ENCODE data around the gene ACOT9.
"Not testable (repeated sequence)": the region's sequence is repeated elsewhere in the genome, so short reads cannot be mapped to it uniquely, and the experiment has no call there.

The ACOT9 gene

DNA sequence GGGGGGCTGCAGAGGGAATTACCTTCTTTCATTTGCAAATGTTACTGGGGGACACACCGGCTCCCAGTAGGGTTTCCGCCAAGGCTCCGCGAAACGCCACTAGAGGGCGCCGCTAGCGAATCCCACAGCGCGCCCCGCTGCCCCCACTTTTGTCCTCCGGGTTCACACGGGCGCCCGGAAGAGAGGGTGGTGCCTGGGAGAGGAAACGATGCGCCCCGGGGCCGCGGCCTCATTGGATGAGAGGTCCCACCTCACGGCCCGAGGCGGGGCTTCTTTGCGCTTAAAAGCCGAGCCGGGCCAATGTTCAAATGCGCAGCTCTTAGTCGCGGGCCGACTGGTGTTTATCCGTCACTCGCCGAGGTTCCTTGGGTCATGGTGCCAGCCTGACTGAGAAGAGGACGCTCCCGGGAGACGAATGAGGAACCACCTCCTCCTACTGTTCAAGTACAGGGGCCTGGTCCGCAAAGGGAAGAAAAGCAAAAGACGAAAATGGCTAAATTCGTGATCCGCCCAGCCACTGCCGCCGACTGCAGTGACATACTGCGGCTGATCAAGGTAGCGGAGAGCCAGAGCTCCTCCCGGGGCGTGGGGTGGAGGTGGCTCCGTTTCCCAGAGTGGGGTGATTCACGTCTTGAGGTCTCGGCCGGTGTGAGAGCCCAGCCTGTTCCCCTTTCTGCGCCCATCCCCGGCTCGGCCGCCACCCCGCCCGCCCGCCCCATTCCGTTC is 40.0 kb upstream of the ACOT9 start, which contains the start of gene SAT1:
Gene SAT1 (plus strand): TSS at position 311 of the 726 bp plus-strand sequence. CDS start 179 bp downstream, at position 490.
- peak within 1 kb of the TSS; percentile 59 for H3K9ac ChIP-seq (ENCODE audit: low read length)
- peak within 1 kb of the TSS; percentile 70 for H3K27ac ChIP-seq (ENCODE audit: low read depth, low read length)
- H3K27me3 ChIP-seq (ENCODE audit: control insufficient read depth in 1 of 2, insufficient read depth in 2 of 2, low read length in 2 of 2) = no peaks in the 10 kb centered on the region
- H3K4me1 ChIP-seq (ENCODE audit: insufficient read depth, low read length) = no peaks in the 10 kb centered on the region
- H3K9me3 ChIP-seq (ENCODE audit: low read length) = no peaks in the 10 kb centered on the region
- no peaks in the 10 kb centered on the region for H3K36me3 ChIP-seq (ENCODE audit: insufficient read depth, low read length)
- H3K4me3 ChIP-seq (ENCODE audit: low read depth in 1 of 2, low read length in 2 of 2) = peak within 1 kb of the TSS; percentile 64 to 71

DNA sequence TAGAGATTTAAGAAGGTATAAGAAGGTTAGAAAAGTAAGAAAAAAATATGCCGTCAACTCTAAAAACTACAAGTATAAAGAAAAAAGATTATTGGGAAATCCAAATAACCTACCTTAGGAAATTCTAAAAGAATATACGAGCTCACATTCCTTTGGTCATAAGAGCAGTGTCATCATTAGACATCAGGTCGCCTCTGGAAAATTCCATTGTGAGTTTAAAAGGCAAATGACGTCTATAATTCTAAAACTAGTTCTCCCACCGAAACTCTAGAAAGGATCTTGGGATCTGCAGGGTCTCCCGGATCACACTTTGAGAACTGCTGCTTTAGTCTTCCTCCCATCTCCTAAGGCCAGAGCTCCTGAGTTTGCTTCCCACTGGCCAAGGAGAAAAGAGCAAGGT is 39.4 kb upstream of the ACOT9 start:
- Histone ChIP-seq H3K4me1 (ENCODE audit: insufficient read depth, low read length) (no peaks in the 10 kb centered on the region), H3K36me3 (ENCODE audit: insufficient read depth, low read length) (no peaks in the 10 kb centered on the region), H3K27ac (ENCODE audit: low read depth, low read length) (peak overlapping the region; percentile 23), H3K27me3 (ENCODE audit: control insufficient read depth in 1 of 2, insufficient read depth in 2 of 2, low read length in 2 of 2) (no peaks in the 10 kb centered on the region), H3K9me3 (ENCODE audit: low read length) (no peaks in the 10 kb centered on the region), H3K4me3 (ENCODE audit: low read depth in 1 of 2, low read length in 2 of 2) (no peak overlapping the region), H3K9ac (ENCODE audit: low read length) (no peak overlapping the region)

DNA sequence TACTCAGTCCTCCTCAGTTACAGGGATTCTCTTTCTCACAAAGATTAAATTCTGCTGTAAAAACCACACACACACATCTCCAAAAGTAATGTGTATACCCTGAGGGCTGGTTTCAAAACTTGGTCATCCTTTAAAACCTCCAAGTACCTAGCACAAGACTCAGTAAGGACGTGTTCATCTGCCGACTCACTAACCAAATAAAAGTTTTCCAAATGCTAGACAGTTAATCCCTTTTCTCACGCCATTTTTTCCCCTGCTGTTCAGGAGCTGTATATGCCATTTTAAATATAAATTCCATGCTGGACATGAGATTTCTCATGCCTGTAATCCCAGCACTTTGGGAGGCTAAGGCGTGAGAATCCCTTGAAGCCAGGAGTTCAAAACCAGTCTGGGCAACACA is 35.9 kb upstream of the ACOT9 start:
- Histone ChIP-seq H3K4me1 (ENCODE audit: insufficient read depth, low read length) (no peaks in the 10 kb centered on the region), H3K27me3 (ENCODE audit: control insufficient read depth in 1 of 2, insufficient read depth in 2 of 2, low read length in 2 of 2) (no peaks in the 10 kb centered on the region), H3K4me3 (ENCODE audit: low read depth in 1 of 2, low read length in 2 of 2) (no peak overlapping the region), H3K27ac (ENCODE audit: low read depth, low read length) (no peak overlapping the region), H3K9ac (ENCODE audit: low read length) (no peak overlapping the region), H3K9me3 (ENCODE audit: low read length) (no peaks in the 10 kb centered on the region), H3K36me3 (ENCODE audit: insufficient read depth, low read length) (no peaks in the 10 kb centered on the region)

DNA sequence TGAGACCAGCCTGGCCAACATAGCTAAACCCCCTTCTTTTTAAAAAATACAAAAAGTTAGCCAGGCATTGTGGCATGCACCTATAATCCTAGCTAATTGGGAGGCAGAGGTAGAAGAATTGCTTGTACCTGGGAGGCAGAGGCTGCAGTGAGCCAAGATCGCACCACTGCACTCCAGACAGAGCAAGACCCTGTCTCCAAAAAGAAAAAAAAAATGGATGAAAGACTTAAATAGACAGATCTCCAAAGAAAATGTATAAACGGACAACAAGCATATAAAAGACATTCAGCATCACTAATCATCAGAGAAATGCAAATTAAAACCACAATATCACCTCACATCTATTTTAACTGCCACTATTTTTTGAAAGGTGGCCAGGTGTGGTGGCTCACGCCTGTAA is 33.3 kb upstream of the ACOT9 start:
- H3K36me3 ChIP-seq (ENCODE audit: insufficient read depth, low read length) = no peaks in the 10 kb centered on the region
- no peak overlapping the region for H3K27ac ChIP-seq (ENCODE audit: low read depth, low read length)
- H3K4me3 ChIP-seq (ENCODE audit: low read depth in 1 of 2, low read length in 2 of 2) = no peak overlapping the region
- no peaks in the 10 kb centered on the region for H3K4me1 ChIP-seq (ENCODE audit: insufficient read depth, low read length)
- H3K9ac ChIP-seq (ENCODE audit: low read length) = no peak overlapping the region
- no peaks in the 10 kb centered on the region for H3K9me3 ChIP-seq (ENCODE audit: low read length)
- no peaks in the 10 kb centered on the region for H3K27me3 ChIP-seq (ENCODE audit: control insufficient read depth in 1 of 2, insufficient read depth in 2 of 2, low read length in 2 of 2)

DNA sequence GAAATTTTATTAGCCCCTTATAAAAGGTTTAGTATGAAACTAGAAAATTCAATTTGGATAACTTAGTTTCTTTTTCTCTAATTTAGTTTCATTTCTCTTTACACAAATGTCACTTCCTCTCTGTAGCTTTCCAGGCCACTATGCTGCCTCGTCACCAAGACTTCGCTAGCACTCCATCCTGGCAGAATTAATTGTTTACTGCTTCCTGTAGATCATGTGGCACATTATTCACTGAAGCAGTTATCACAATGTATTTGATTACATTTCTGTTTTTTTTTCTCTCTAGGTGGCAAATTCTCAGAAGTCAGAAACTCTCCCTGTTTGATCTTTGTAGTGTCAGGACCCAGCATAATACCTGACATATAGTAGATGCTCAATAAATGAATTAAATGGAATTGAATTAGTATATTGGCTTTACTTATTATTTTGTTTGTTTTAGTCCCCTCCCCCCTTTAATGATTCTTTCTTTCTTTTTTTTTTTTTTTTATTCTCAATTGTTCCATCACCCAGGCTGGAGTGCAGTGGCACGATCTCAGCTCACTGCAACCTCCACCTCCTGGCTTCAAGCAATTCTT is 30.6 kb upstream of the ACOT9 start:
- H3K4me3 ChIP-seq (ENCODE audit: low read depth in 1 of 2, low read length in 2 of 2) = no peak overlapping the region
- H3K4me1 ChIP-seq (ENCODE audit: insufficient read depth, low read length) = no peaks in the 10 kb centered on the region
- H3K27ac ChIP-seq (ENCODE audit: low read depth, low read length) = no peak overlapping the region
- H3K36me3 ChIP-seq (ENCODE audit: insufficient read depth, low read length) = no peaks in the 10 kb centered on the region
- H3K9me3 ChIP-seq (ENCODE audit: low read length) = no peaks in the 10 kb centered on the region
- no peaks in the 10 kb centered on the region for H3K27me3 ChIP-seq (ENCODE audit: control insufficient read depth in 1 of 2, insufficient read depth in 2 of 2, low read length in 2 of 2)
- no peak overlapping the region for H3K9ac ChIP-seq (ENCODE audit: low read length)

DNA sequence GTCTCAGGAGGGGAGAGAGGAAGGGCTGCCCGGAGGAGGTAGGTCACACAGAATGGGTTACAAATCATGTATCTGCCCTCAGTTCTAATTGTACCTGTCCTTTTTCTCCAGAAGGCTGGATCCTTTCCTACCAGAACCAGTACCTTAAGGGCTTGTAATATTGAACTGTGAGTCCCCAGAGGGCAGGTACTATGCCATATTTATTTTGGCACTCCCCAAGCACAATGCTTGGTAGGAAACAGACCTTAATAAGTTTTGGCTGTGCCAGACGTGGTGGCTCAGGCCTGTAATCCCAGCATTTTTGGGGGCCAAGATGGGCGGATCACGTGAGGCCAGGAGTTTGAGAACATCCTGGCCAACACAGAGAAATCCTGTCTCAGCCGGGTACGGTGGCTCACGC is 28.0 kb upstream of the ACOT9 start:
- not testable (repeated sequence) for H3K4me1 ChIP-seq (ENCODE audit: insufficient read depth, low read length); H3K27ac ChIP-seq (ENCODE audit: low read depth, low read length); H3K9ac ChIP-seq (ENCODE audit: low read length); H3K36me3 ChIP-seq (ENCODE audit: insufficient read depth, low read length); H3K9me3 ChIP-seq (ENCODE audit: low read length); H3K27me3 ChIP-seq (ENCODE audit: control insufficient read depth in 1 of 2, insufficient read depth in 2 of 2, low read length in 2 of 2); H3K4me3 ChIP-seq (ENCODE audit: low read depth in 1 of 2, low read length in 2 of 2)

DNA sequence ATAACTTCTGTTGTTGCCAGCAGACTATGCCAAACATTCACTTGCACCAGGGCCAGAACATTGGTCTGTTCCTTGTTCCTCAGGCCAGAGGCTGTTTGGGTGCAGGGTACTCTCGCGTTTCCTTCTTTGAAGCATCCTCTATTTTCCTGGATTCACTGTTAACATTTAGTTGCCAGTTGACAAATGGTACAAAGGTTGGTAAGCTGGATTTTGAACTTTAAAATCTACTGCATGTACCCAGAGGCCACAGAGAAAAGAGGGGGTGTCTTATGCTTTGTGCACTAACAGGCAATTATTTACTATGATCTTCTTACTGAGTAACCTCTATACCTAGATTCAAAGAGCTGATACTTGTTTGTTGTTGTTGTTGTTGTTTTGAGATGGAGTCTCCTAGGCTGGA is 27.1 kb upstream of the ACOT9 start:
- H3K4me1 ChIP-seq (ENCODE audit: insufficient read depth, low read length) = no peaks in the 10 kb centered on the region
- no peak overlapping the region for H3K9ac ChIP-seq (ENCODE audit: low read length)
- no peaks in the 10 kb centered on the region for H3K27me3 ChIP-seq (ENCODE audit: control insufficient read depth in 1 of 2, insufficient read depth in 2 of 2, low read length in 2 of 2)
- no peak overlapping the region for H3K4me3 ChIP-seq (ENCODE audit: low read depth in 1 of 2, low read length in 2 of 2)
- no peaks in the 10 kb centered on the region for H3K9me3 ChIP-seq (ENCODE audit: low read length)
- H3K27ac ChIP-seq (ENCODE audit: low read depth, low read length) = no peak overlapping the region
- no peaks in the 10 kb centered on the region for H3K36me3 ChIP-seq (ENCODE audit: insufficient read depth, low read length)

DNA sequence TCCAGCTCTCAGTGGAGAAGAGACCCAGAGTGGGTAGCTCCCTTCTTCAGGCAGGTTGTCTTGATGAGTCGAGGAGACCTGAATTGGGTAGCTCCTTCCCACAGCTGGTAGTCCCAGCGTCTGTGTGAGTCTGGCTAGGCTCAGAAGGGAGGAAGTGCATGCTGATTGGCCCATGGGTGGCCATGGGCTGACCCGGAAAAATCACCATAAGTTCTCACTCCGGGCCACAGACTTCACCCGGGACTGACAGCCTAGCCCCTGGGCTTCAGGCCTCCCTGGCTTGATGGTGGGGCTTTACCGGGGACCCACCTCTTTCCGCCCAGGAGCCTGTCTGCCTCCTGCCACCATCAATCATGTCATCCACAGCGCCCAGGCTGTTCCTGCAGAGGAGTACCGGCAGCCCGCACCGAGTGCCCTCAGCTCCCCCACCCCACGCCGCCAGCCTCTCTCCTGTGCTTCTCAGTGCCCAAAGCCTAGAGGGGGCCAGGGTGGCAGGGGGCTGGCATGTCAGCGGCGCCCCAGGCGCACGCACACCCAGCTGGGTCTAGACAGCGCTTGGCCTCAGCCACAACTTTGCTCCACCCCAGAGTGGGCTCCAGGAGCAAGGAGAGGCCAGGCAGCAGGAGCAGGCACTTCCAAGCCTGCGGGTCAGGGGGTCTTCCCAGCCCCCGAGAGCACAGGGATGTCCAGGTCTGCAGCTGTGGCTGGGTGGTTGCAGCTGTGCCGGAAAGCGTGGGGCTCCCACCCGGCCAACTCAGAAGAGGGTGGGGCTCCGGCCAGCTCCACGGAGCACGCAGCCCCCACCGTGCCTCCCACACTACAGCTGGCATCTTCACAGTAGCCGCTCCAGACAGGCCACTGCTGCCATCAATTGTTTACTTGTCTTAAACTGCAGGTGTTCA is 23.8 kb upstream of the ACOT9 start:
- Histone ChIP-seq H3K4me3 (ENCODE audit: low read depth in 1 of 2, low read length in 2 of 2) (no peak overlapping the region), H3K9ac (ENCODE audit: low read length) (no peak overlapping the region), H3K36me3 (ENCODE audit: insufficient read depth, low read length) (no peaks in the 10 kb centered on the region), H3K27ac (ENCODE audit: low read depth, low read length) (no peak overlapping the region), H3K4me1 (ENCODE audit: insufficient read depth, low read length) (no peaks in the 10 kb centered on the region), H3K27me3 (ENCODE audit: control insufficient read depth in 1 of 2, insufficient read depth in 2 of 2, low read length in 2 of 2) (no peaks in the 10 kb centered on the region), H3K9me3 (ENCODE audit: low read length) (no peaks in the 10 kb centered on the region)

DNA sequence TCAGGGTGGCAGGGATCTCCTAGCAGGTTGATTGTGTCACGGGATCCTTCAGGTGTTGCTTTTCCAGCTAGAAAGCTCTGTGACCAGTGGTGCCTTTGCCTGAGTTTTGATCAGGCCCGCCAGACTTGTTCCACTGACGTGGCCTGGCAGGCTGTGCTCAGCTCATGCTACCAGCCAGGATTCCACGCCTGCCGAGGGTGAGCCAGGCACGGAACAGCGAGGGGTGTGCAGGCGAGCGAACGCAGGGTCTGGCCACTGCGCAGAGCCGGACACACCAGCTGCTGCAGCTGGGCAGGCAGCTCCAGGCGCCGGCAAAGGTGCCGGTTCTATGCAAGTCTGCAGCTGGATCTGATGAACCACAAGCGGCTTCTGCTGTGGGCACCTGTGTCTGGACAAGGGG is 22.8 kb upstream of the ACOT9 start:
- Histone ChIP-seq H3K36me3 (ENCODE audit: insufficient read depth, low read length) (no peaks in the 10 kb centered on the region), H3K27me3 (ENCODE audit: control insufficient read depth in 1 of 2, insufficient read depth in 2 of 2, low read length in 2 of 2) (no peaks in the 10 kb centered on the region), H3K9ac (ENCODE audit: low read length) (no peak overlapping the region), H3K4me1 (ENCODE audit: insufficient read depth, low read length) (no peaks in the 10 kb centered on the region), H3K9me3 (ENCODE audit: low read length) (no peaks in the 10 kb centered on the region), H3K4me3 (ENCODE audit: low read depth in 1 of 2, low read length in 2 of 2) (no peak overlapping the region), H3K27ac (ENCODE audit: low read depth, low read length) (no peak overlapping the region)

DNA sequence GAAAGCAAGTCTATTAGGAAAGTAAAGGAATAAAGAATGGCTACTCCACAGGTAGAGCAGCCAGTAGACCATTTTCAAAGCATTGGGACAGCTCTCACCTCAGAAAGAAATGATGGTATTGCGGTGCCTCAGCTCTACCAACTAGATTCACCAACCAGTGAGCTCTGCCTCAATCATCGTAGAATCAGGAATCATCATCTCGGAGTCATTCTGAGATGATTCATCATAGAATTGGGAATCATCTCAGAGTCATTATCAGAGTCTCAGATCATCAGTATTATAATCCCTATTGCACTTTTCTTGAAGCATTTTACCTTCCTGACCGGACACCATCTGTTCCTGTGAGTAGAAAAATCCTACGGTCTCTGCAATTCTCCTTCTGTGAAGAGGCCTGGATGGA is 22.4 kb upstream of the ACOT9 start:
- Histone ChIP-seq H3K27ac (ENCODE audit: low read depth, low read length) (no peak overlapping the region), H3K27me3 (ENCODE audit: control insufficient read depth in 1 of 2, insufficient read depth in 2 of 2, low read length in 2 of 2) (no peaks in the 10 kb centered on the region), H3K4me1 (ENCODE audit: insufficient read depth, low read length) (no peaks in the 10 kb centered on the region), H3K9ac (ENCODE audit: low read length) (no peak overlapping the region), H3K9me3 (ENCODE audit: low read length) (no peaks in the 10 kb centered on the region), H3K36me3 (ENCODE audit: insufficient read depth, low read length) (no peaks in the 10 kb centered on the region), H3K4me3 (ENCODE audit: low read depth in 1 of 2, low read length in 2 of 2) (no peak overlapping the region)

DNA sequence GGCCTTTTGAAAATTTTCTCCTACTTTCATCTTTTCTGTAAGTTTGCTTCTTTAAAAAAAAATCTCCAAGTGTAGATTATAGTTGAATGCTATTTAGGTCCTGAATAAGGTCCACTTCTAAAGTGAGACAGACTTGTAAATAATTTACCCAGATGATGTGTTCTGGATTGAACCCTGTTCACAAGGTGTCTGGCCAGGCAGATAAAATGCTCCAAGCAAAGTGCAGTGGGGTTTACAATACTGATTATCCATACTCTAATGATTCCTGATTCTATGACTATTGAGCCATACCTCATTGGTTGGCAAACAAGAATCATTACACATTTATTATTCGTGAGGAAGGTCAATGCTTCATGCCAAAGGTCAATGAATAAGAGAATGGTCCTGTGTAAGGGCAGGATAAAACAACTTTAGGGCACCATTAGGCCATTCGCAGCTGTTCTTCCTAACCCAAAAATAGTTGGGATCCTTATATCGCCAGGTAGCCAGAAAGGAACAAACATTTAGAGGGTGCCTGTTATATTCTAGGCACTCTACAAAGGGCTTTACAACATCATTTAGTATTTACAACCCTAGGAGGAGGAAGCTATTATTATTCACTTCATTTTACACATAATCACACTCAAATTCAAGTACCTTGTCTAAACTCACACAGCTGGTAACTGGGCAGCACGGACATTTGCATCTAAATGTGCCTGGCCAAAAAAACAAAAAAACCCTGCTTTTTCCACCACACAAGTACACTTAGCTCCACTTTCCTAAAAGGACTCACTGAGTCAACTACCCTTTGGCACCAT is 21.3 kb upstream of the ACOT9 start:
- H3K36me3 ChIP-seq (ENCODE audit: insufficient read depth, low read length) = no peaks in the 10 kb centered on the region
- no peak overlapping the region for H3K27ac ChIP-seq (ENCODE audit: low read depth, low read length)
- H3K9ac ChIP-seq (ENCODE audit: low read length) = no peak overlapping the region
- H3K9me3 ChIP-seq (ENCODE audit: low read length) = no peaks in the 10 kb centered on the region
- H3K4me3 ChIP-seq (ENCODE audit: low read depth in 1 of 2, low read length in 2 of 2) = no peak overlapping the region
- no peaks in the 10 kb centered on the region for H3K27me3 ChIP-seq (ENCODE audit: control insufficient read depth in 1 of 2, insufficient read depth in 2 of 2, low read length in 2 of 2)
- no peaks in the 10 kb centered on the region for H3K4me1 ChIP-seq (ENCODE audit: insufficient read depth, low read length)
